Measurements from ENCODE around the gene KRTDAP.
"Not testable (repeated sequence)": the region's sequence is repeated elsewhere in the genome, so short reads cannot be mapped to it uniquely, and the experiment has no call there.

The KRTDAP gene

DNA sequence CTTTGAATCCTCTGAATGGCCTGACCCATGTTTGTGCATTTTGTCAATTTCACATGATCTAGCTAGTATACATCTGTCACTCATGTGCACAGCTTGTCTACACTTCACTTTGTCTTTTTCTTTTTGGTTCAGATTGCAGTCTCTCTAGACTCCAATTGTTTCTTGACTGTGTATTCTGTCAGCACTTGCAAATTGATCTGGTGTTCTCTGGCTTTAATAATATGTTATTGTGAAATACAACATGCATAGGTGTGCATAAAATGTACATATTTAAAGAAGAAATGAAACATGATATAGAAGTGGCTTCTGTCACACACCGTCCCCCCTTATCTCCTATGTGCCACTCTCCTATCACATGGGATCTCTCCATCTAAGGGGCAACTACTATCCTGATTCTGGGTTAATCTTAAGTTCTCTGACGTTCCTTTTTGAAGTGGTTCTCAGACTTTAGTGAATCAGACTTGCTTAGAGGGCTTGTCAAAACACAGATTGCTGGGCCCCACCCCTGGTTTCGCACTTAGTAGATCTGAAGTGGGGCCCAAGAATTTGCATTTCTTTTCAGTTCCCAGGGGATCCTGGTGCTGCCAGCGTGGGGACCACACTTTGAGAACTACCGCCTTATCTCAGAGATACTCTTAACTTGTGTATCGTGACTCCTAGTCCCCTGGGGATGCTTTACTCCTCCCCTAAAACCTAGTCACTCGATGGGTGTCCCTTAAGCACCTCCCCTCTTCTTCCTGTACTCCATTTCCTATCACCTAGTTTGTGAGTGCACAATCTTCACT lies 5.8 kb downstream of the KRTDAP start:
- DNase-seq (ENCODE audit: low read depth): no peak

DNA sequence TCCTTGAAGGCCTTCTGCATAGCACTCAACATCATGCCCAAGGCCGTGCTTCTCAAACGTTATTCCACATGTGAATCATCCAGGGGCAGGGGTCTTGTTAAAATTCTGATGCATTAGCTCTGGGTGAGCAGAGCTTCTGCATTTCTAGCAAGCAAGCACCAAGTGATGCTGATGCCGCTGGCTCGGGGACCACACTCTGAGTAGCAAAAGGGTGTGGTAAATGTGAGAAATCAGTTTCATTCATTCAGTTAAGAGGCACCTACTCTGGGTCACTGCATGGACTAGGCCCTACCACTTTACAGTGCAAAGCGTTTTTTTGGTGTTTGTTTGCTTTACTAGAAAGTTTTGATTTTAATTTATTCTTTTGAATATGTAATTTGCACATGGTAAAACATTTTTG lies 7.2 kb downstream of the KRTDAP start:
- DNase-seq (ENCODE audit: low read depth): no peak

DNA sequence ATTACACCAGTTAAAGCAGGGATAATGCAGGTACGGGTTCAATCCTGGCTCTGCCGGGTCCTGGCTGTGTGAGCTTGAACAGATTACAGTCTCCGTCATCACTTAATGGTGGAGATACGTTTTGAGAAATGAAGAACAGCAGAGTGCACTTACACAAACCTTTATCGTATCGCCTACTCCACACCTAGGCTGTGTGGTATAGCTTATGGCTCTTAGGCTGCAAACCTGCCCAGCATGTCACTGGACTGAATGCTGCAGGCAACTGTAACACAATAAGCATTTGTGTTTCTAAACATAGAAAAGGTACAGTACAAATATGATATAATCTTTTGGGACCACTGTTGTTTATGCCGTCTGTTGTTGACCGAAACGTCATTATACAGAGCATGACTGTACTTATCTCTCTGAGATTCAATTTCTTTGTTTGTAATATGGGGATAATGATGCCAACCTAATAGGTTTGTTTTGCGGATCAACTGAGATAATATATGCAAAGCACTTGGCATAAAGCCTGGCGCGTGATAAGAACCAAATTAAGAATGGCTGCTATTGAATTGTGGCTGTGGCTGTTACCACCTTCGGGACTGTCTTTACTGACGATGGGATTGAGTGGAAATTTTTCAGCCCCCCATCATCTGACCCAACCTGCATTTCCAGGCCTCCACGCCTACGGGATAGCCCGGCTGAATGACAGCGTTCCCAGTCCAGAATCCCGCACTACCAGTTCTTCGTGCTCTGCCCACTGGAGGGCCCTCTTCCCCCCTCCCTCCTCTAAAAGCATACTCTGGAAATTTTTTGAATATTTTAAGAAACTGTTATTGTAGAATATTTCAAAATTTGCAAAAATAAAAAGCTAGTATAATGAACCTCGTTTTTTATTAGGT lies 11.2 kb downstream of the KRTDAP start:
- DNase-seq (ENCODE audit: low read depth): no peak

DNA sequence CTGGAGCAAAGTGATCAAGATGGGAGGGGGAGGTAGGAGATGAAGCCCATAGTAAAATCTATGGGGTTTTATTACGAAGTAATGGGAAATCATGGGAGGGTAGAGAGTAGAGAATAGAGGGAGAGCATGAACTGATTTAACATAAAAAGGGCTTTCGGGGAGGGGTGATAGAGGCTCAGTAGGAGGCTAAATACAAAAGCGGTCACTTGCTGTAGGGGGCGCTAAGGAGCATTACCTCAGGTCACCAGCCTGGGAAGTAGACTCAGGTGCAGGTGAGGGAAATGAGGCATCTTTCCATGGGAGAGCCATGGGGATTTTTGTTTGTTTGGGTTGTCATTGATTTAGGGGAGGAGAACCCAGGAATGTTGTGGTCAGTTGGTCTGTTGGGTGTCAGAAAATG lies 14.1 kb downstream of the KRTDAP start:
- no peak for DNase-seq (ENCODE audit: low read depth)

DNA sequence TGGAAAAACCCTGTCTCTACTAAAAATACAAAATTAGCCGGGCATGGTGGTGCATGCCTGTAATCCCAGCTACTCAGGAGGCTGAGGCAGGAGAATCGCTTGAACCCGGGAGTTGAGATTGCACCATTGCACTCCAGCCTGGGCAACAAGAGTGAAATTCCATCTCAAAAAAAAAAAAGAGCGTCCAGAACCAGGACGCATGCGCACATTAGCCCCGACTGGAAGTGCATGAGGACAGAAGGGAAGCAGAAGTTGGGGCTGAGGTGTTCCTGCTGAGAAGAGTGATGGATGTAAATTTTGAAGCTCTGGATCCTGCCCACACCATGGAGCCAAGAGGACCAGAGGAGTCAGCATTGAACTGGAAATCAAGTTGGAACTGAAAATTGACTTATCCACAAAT lies 15.7 kb downstream of the KRTDAP start:
- not testable (repeated sequence) for DNase-seq (ENCODE audit: low read depth)

DNA sequence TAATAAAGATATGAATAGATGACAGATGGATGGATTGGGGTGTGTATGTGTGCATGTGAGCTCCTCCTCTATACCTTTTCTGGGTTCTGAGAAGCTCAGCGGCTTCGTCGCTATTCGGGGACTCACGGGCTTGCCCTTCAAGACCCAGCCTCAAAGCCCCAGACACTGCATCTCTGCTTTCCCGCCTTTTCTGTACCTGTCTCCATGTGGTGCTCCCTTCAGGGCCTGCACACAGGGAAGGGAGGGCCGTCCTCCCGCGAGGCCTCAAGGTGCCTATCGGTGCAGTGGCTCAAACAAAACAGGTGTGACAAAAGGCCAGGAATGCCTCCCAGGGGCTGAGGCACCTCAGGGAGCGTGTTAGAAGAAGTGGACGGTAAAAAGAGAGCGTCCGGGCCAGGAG lies 16.2 kb downstream of the KRTDAP start:
- no peak for DNase-seq (ENCODE audit: low read depth)

DNA sequence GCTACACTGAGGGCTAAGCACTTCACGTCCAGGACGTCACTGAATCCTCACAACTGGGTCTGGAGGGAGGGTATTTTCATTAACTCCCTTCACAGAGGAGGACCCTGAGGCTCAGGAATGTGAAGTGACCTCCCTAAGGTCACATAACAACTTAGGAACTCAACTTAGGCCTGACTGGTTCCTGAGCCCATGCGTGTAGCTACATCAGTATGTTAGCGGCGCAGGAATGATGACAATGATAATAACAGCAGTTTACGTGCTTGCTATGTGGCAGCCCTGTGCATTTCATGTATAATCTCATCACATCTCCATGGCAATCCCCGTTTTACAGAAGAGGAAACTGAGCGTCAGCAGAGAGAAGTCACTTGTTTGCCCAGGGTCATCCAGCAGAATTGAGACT lies 18.3 kb downstream of the KRTDAP start:
- no peak for DNase-seq (ENCODE audit: low read depth)

DNA sequence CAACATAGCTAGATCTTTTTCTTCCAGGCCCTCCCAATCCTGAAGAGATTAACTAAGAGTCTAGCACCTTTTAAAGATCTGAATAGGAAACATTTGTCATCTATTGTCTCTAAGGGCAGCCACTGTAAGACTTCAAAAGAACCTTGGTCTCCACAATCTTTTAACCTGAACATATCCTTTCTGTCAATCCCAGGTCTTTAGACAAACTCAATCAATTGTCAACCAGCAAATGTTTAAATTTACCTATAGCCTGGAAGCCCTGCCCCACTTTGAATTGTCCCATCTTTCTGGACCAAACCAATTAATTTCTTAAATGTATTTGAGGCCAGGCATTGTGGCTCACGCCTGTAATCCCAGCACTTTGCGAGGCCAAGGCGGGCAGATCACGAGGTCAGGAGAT lies 19.2 kb downstream of the KRTDAP start:
- DNase-seq (ENCODE audit: low read depth): not testable (repeated sequence)

DNA sequence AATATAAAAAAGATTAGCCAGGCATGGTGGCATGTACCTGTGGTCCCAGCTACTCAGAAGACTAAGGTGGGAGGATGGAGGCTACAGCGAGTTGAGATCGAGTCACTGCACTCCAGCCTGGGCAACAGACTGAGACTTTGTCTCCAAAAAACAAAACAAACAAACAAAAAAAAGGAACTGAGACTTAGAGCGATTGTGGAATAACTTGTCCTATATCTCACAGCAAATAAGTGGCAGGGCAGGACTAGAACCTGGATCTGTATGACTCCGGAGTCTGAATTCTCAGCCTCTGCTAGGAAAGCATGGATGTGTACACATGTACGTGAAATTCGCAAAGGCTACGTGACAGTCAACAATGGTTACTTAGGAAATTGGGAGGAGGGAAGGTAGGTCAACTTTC lies 20.1 kb downstream of the KRTDAP start:
- no peak for DNase-seq (ENCODE audit: low read depth)

DNA sequence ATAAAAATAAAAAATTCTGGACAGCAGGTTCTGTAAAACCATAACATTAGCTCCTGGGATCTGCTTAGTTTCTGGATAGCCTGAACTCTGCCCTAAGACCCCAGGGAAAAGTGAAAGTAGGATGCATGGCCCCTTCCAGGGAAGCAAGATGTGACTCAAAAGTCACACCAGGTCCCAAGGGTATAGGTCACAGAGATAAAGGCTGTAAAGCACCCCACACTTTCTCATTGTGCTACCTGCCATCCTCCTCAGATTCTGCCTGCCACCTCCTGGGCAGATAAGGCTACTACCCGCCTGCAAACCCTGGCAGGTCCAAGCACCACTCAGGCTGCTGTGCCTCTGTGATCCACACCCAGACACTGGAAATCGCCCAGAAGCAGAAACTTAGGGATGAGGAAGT lies 21.6 kb downstream of the KRTDAP start:
- DNase-seq (ENCODE audit: low read depth): no peak

DNA sequence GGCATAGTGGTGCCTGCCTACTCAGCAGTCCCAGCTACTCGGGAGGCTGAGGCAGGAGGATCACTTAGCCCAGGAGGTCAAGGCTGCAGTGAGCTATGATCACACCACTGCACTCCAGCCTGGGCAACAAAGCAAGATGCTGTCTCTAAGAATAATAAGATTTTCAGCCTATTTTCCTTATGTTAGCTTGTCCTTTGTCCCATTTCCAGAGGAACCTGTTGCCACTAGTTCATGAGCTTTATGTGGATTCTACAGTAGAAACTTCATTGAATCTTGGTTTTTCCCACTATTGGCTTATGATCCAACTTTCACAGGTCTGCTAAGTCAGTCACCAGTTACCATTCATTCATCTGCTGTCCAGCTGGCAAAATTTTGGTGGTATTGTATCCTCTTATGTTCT lies 24.0 kb downstream of the KRTDAP start:
- no peak for DNase-seq (ENCODE audit: low read depth)

DNA sequence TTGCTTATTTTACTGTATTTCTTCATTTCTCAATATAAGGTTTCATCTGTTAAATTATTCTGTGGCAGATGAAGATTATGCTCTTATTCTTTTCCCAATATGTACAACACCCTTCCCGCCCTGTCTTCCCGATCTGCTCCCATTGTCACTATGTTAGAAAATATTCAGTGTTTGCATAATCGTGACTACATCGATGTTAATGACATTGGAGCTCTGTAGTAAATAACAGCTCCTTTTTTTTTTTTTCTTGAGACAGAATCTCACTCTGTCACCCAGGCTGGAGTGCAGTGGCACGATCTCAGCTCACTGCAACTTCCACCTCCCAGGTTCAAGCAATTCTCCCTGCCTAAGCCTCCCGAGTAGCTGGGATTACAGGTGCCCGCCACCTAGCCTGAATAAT lies 27.3 kb downstream of the KRTDAP start:
- not testable (repeated sequence) for DNase-seq (ENCODE audit: low read depth)

DNA sequence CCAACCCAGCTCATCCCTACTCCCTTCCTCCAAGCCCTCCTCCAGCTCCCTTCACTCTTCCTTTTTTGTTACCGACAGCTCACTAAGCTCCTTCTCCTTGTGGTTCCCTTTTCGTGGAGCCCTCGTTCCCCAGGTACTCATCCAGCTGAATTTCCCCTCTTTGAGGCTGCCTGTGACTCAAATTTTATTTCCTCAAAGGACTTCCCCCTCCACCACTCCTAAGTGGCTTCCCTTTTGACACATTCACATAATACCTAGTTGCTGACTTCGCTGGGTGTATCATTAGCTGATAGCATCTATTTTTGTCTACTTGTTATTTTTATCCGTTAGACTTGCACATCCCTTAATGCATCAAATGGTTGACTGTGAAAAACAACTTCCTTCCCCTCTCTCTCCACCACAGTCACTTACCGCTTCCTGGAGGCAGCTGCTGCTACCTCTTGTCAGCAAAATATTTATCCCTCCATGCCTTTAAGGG lies 27.7 kb downstream of the KRTDAP start:
- DNase-seq (ENCODE audit: low read depth): peak; percentile 54

DNA sequence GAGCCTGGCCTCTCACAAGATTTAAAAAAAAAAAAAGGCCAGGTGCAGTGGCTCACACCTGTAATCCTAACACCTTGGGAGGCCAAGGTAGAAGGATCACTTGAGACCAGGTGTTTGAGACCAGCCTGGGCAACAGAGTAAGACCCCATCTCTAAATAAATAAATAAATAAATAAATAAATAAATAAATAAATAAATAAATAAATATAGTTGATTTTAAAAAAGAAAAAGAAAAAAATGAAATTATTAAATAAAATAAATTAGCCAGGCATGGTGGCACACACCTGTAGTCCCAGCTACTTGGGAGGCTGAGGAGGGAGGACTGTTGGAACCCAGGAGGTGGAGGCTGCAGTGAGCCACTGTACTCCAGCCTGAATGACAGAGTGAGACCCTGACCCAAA lies 28.5 kb downstream of the KRTDAP start:
- not testable (repeated sequence) for DNase-seq (ENCODE audit: low read depth)

DNA sequence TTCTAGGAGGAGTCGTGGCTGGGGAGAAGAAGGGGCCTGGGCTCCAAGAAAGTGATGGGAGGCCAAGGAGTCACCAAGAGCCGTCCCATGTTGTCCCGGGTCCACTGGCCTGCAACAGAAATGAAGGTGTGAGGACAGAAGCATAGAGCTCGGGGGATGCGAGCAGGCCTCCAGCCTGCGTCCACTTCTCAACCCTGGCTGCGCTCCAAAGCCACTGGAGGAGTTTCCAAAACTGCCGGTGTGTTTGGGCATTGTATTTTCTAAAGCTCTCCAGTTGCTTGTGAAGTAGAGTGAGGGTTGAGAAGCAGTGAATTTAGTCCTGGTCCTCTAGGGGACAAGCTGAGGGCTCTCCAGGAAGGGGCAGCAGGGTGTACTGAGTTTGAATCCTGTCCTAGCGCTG lies 29.2 kb downstream of the KRTDAP start:
- DNase-seq (ENCODE audit: low read depth): no peak

DNA sequence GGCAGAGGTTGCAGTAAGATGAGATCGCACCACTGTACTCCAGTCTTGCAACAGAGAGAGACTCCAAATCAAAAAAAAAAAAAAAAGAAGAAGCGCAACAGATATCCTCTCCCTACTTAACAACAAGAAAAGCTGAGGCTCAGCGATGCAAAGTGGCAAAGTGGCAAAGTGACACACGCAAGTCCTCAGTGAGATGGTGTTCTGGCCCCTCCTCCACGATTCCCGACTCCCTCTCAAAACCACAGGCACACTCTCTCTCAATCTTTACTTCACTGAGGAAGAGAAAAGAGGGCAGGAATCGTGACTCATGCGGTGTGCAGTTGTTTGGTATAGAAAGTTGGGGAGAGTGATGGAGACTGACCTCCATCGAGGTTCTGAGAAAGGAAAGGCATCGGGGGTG lies 29.7 kb downstream of the KRTDAP start:
- no peak for DNase-seq (ENCODE audit: low read depth)

DNA sequence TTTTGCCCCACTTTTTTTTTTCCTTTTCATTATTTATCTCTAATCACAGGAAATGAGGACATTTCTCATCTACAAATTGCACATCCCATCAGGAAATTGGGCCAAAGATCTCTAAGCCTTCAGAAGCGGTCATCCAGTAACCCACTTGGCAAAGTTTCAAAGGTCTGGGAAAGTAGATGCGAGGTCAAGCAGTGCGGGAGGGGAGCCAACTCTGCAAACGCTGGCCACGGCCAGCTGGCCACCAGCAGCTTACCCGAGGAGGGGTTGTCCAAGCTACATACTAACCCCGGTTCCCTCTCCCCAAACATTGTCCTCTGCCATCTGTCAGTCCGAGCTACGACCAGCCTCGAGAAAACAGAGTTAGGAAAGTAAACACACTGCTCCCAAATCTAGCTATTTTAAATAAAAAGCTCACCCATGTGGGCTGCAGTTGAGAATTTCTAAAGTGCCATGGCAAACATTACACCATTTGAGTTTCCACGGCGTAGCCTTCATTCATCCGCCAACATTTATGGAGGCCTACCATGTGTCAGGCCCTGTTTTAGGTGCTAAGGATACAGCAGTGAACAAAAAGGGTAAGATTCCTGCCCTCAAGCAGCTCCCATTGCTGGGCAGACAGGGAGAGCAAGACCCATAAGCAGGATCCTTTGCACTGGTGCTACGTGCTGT lies 30.7 kb downstream of the KRTDAP start:
- no peak for DNase-seq (ENCODE audit: low read depth)

DNA sequence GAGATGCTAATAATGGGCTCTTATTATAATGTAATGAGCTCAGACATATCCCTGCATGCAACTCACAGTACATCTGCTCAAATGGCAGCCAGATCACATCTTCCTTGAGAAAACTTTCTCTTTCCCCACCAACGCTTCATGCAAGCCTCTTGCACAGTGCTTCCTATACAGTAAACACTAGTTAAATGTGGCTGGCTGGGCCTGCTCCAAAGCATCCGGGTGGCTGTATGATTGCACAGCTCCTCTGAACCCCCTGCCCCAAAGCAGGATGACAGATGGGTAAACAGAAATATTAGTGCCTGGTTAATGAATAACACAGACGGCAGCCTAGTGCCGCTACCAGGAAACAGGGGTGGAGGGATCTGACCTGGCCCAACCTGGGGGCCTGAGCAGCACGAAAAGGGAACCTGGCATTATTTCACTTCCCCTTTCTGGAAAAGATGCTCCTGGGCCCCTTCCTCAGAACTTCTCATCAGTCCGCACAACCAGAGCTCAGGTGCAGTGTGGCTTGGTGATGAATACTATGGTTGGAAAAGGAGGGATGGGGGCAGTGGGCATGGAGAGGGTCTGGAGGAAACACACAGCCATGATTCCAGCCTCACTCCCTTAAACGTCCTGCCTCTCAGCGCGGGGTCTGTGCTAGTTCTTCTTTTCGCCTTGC lies 31.4 kb downstream of the KRTDAP start:
- no peak for DNase-seq (ENCODE audit: low read depth)

DNA sequence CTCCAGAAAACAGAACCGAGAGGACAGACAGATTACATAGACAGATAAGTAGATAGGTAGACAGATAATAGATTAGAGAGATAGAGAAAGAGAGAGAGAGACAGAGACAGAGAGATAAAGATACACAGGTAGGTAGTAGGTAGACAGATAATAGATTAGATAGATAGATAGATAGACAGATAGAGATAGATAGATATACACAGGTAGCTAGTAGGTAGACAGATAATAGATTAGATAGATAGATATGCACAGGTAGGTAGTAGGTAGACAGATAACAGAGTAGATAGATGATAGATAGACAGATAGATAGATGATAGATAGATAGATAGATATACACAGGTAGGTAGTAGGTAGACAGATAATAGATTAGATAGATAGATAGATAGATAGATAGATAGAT lies 32.1 kb downstream of the KRTDAP start:
- DNase-seq (ENCODE audit: low read depth): no peak

DNA sequence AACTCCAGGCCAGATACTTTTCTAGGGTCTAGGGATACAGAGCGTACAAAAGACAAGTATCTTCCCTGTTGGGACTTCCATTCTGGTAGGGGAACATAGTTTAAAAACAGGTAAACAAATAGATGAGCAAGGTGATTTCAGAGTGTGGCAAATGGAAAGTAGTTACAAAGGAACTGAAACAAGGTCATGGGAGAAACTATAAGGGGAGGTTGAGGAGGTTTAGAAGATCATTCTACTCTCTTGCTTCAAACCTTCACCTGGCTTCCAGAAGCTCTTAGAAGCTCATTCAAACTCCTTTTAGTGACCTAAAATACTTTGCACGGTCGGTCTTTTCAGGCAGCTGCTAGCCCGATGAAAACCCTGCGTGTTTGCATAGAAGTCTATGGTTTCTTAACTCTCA lies 33.1 kb downstream of the KRTDAP start:
- DNase-seq (ENCODE audit: low read depth): no peak

DNA sequence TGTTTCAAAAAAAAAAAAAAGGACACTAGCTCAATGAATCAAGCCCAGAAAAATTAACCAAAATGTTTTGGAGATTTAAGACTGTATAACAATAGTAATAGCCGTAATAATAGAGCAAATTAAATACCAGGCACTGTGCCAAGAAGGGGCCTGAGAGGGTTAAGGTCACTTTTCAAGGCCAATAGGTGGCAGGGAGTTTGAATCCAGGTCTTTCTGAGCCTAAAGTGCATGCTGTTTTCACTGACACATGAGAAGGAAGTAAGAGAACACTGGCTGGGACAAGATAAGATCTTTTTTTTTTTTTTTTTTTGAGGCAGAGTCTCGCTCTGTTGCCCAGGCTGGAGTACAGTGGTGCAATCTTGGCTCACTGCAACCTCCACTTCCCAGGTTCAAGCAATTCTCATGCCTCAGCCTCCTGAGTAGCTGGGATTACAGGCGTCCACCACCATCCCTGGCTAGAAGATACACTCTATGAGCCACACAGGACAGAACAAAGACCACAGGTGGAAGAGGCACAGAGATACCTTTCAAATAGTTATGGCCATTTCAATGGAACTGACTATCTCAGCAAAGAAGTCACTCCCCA lies 34.6 kb downstream of the KRTDAP start:
- no peak for DNase-seq (ENCODE audit: low read depth)

DNA sequence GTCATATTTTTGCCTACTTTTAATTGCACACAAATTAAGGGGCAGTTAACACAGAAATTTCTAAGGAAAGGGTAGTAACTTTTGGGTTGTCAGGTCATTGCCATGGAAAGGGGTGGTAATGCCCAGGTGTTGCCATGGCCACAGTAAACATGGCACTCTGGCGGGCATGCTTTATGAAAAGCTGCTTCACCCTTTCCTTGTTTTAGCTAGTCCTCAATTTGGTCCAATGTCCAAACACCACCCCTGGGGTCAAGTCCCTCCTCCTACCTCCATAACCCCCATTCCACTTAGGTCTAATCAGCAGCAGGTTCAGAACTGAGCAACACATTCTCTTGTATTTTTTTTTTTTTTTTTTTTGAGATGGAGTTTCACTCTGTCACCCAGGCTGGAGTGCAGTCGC lies 35.6 kb downstream of the KRTDAP start:
- DNase-seq (ENCODE audit: low read depth): no peak

Measured in CMK (cell line).